HPDE6-E6E7 (cell line): ENCODE measurements around the gene CACNB3.
A peak's percentile ranks its signal among the peaks of the same experiment; 100 is the strongest.

Experiments used
- DNase-seq: peaks from one replicate; pipeline ENCODE4 v3.0.0; 2011; ENCODE audit warnings: missing footprints; ENCODE audit errors: extremely low spot score

Gene CACNB3

DNA sequence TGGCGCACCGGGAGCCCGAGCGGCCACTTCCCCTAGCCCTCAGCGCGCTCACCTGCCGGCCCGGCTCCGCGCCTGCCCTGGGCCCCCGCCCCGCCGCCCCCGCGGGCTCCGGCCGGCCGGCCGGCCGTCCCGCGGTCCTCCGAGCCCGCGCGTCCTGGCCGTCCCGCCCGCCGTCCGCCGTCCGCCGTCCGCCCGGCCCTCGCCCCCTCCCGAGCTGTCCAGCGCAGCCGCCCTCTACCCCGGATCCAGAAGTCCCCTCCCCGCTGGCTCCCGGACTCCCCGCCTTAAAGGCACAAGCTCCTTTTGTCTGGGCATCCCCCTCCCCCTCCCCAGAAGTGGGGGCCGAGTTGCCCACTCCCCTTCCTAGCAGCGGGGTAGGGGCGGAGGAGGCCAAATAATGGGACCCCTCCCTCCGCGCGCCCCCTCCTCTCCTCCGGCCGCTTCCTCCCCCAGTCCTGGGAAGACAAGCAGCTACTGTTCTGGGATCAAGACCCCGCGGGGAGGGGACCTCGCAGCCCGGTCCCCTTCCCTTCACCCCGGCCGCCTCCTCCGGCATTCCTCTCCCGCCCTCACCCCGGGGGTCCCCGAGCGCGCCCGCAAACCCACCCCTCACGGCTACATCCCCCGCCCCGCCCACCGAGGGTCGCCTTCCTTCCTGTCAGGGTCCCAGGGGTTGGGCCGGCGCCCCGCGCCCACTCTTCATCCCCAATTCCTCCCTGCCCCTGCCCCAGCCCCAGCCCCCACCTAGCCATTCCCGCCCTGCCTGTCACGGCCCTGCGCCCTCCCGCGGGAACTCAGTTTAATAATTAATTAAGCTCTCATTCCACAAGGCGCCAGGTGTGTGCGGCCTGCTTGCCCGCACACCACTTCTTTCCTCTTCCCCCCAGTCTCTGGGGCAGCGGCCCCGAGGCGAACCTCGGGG, 29.2 kb upstream of the CACNB3 start, which contains the start of gene ADCY6:
TSS of gene ADCY6 (minus strand) at position 236 of the 922 bp plus-strand sequence. CDS start 5,655 bp downstream, outside the sequence.
- no peak for DNase-seq

DNA sequence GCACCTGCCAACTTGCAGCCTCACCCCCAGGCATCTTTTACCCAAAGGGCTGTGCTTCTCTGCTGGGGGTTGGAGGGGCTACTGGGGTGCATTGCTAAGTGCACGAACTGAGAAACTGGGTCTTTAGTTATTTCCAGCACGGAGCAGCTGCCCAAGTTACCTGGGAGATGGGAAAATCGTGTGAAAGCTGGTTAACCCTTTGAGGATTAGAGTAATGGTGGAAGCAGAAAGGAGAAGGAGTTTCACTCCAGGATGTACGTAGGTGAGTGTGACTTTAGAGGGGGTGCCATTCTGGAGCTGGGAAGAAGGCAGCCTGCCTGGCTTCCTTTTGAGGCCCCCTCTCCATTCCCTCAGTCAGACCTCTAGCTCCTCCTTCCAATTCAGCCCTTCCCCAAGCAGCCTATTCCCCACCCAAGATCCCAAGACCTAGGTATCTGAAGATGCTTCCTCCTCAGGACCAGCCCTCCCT, 28.4 kb upstream of the CACNB3 start:
- DNase-seq = no peak

DNA sequence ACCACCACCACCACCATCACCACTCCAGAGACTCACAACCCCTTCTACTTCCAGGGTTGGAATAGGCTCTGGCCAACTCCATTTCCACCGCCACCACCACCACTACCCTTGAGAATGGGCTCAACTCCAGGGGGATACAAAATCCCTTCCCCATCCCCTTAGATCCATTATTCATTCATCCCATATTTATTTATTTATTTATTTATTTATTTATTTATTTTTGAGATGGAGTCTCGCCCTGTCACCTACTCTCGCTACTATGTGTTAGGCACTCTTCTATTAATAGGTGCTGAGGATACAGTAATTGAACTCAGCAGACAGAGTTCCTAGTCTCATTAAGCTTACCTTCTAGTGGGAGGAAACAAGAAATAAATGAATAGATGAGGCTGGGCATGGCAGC, 24.6 kb upstream of the CACNB3 start:
- no peak for DNase-seq

DNA sequence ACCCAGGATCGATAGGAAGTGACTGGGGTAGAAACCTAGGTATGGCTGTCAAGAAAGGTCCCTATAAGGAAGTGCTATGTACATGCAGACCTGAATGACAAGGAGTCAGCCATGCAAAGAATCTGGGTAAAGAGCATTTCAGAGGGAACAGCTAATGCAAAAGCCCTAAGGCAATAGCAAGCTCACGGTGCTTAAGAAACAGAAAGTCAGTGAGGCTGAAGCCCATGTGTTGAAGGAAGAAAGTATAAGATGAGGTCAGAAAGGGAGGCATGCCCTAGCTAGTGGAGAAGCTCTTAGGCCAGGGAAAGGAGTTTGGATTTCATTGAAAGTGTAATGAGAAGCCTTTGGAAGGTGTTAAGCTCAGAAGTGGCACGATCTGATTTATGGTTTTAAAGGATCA, 23.4 kb upstream of the CACNB3 start:
- DNase-seq = peak; percentile 86

DNA sequence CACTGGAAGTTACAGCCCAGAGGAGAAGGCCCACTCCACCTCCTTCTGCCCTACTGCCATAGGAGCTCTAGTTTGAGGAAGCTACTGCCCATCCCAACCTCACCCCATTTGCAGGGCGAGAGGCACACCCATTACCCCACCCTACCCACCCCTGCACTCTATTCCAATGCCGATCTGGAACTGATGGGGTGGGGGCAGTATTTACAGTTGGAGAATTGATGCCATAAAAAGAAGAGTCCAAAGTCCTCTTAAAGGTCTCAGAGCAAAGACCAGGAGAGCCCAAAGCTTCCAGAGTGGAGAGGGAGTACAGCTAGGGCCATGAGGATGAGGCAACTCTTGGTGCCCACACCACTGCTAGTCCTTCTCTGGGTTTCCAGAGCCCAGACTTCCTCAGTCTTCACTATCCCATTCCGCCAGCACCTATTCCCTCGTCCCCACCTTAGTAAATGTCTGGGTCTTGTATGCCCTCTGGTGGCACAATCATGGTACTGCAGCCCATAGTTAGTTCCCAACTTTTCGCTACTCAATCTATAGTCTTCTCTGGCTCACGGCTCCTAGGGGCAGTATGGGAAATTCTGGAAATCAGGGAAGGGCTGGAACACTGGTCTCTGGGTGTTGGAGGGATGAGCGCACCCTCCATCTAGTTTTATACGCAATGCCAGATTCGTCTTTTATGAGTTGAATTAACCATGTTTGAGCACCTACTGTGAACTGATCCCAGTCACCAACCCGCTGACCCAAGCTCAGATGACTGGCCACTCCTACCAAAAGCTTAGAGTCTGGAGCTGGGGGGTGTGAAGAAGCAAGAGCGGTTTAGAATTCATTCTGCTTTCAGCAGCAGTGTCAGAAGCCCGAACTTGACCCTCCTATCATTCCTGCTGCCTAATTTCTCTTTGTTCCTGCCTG, 22.5 kb upstream of the CACNB3 start:
- peak; percentile 77 for DNase-seq

DNA sequence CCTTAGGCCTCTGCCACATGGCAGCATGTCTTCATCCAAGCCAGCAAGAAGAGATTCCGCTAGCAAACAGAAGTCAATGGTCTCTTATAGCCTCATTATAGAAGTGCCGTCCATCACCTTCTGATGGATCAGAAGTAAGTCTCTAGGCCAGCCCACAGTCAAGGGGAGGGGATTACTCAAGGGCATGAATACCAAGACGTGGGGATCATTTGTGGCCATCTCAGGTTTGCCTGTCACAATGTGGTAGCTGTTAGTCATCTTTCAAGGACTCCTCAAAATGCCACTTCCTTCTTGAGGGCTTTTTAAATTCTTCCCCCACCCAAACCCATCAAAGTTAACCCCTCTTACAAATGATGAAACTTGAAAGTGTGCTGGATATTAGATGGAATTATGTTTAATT, 21.3 kb upstream of the CACNB3 start:
- DNase-seq = no peak

DNA sequence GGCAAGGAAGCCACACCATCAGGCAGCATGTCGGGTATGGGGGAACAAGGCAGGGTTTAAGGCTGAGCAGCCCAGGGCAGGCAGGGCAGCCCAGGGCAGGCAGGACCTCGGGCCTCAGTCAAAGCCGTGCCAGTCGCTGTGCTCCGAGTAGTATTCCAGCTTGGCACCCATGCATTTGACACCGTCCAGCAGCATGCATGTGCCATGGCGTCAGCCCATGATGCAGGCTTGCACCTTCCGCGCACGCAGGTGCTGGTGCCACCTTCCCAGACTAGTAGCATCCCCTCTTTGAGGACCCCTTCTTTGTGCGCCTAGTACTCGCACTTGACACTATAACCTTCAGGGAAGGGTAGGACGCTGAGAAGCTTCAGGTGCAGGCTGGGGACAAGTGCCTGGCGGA, 17.8 kb upstream of the CACNB3 start:
- DNase-seq = no peak

DNA sequence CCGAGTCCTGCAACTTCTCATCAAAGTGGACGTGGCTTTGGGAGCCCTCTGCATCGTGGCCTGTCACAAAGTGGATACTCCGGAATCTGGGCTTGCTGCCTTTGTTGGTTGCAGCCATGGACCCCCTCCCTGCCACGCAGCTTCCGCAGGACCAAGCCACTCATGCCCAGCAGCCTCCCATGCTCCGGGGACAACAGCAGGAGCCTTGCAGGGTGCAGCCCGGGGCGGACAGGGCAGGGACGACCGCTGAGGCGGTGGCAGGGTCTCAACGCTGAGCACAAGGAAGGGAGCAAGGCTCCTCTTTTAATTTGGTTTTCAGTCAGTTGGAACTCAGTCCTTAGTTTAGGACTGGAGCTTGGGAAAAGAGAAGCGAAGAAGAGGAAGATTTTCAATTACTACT, 17.3 kb upstream of the CACNB3 start:
- DNase-seq = no peak

DNA sequence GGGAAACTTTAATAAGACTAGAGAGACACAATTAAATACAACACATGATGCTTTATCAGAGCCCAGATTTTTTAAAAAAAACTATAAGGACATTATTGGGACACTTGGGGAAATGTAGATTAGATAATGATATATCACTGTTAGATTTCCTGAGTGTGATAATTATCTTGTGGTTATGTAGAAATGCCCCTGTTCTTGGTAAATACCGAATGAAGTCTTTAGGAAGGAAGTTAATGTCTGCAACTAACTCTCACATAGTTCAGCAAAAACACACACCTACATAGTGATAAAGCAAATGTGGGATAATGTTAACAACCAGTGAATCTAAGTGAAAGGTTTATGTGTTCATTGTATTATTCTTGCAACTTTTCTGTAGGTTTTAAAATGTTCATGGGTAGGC, 14.6 kb upstream of the CACNB3 start:
- DNase-seq = no peak

DNA sequence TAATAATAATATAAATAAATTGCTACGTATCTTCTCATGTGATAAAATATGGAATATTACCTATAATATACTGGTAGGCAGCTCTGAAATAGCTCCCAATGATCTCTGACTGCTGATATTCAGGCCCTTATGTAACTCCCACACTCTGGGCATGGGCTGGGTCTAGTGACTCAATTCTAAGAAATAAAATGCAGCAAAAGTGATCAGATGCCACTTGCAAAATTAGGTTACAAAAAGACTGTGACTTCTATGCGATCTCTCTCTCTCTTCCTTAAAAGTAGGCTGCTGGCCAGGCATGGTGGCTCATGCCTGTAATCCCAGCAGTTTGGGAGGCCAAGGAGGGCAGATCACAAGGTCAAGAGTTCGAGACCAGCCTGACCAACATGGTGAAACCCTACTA, 10.3 kb upstream of the CACNB3 start:
- no peak for DNase-seq

DNA sequence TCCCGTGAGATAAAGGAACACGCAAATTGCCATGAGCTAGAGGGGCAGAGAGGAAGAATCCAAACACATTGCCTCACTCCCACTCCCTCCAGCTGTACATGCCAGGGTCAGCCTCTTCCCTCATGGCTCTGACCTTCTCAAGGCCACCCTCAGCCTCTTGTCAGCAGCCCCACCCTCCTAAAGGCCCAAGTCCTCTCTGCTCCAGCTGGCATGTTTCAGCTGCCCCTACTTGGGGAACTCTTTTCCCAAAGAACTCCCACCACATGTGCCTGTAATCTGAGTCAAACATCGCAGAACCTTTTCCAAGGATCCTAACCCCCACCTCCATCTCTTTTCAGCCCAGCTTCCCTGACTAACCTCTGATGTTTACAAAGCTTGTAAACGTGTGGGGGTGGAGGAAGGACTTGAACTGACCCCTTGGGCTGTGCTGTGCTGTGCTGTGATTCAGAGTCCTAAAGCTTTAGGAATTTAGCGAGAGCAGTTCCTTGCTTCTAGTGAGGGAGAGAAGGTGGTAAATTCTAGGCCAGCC, 7.3 kb upstream of the CACNB3 start:
- DNase-seq = no peak

DNA sequence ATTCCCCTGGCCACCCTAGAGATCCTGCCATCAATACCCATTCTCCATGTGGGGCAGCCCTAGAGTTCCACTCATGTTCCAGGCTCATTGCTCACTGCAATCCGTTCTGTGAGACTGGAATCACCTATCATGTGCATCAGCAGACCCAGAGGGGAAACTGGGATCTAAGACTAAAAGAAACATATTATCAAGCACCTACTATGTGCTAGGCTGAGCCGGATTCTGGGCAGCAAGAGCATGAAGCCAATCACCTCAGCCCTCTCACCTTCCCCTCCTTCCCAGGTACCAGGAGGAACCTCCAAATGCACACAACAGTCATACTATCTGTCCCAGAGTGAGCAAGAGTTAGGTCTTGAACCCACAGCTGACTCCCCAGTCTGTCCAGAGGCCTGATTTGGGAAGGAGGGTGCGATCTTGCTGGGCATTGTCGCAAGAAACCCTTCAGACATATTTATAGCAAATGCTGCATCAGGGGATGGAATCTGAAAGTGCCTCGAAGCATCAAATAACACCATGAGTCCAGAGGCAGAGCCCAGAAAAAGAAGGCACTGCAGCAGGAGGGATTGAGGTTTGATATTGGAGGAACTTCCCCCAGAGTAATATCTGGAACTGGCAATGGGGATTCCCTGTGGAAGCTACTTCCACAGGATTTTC, 6.7 kb upstream of the CACNB3 start:
- DNase-seq = no peak

DNA sequence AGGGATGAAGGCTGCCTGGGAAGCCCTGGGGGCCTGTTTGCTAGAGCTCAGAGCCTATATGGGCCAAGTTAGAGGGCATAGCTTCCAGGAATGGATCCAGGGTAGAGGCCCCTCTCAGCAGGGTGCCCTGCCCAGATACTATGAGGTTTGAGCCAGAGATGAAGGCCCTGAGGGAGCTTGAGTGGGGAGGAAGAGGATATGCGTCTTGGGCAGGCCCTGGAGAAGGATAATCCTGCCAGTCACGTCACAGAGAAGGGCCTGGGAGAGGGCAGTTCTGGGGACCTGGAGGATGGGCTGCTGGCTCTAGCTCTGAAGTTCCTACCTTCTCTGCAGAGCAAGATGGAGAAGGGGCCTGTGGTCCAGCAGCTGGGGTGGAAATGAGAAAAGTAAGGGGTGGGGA, 5.9 kb upstream of the CACNB3 start:
- DNase-seq = no peak

DNA sequence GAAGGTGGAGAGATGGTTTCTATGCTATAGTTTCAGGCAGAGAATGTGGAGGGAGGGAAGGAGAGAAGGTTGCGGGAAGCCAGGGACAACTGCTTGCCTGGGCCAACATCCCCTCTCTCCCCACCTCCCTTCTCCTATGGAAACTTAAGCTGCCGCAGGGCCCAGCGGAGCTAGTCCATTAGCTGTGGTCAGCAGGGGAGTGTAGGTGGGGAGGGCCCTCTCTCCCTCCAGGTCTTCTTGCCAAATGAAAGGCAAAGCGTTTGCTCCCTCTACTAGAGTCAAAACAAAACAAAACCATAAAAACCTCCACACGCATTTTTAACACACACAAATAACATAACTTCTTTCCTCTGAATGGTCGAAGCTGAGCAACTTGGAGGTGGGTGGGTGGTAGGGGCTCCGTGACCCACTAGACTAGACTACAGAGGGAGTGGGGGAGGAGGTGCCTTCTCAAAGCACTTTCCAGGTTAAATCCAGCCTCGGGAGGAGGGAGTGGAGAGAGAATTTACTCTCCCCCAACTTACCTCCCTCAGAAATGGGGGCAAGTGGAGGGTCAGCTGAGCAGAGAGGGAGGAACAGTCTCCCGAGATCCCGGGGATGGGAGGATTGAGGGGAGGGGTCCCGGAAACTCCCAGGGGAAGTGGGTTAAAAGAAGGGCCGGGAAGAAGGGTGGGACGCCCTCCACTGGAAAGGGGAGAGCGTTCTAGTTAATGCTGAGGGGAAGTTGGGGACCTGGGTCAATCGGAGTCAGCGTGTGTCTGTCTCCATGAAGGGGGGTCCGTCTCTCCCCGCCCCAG, 4.6 kb upstream of the CACNB3 start:
- DNase-seq = no peak

DNA sequence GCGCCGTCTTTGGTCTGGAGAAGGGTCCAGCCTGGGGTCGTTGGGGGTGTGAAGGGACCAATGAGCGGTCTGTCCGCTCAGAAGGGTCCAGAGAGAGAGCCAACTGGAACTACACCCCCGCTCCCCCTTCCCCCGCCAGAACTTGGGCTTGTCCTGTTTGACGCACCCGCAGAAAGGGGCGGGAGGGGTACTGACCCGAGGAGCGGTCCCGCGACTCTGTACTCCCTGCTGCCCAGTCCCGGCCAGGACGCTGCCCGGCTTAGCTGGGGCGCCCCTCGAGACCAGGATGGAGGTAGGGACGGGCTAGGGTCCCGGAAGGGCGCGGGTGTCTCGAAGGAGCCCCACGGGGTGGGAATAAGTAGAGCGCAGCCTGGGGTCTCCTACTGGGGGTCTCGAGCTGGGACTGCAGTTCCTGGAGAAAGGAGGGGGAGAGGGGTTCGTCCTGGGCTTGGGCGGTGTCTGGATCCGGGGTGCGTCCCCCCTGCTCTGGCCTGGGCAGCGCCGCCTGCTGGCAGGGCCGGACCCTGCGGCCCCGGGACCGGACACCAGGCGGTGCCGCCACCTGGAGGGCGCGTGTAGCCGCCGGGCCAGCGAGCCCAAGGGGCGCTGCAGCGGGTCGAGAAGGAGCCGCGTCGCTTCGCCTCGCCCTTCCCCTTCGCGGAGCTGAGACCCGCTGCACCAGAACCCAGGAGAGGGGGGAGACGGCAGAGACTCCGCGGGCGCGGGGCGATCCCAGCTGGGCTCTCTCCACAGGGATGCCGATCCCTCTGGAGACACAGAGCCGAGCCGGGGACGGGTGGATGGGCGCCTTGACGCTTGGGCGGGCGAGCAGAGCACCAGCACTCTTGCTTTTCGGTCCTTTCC, 3.8 kb upstream of the CACNB3 start:
- DNase-seq = peak; percentile 78

DNA sequence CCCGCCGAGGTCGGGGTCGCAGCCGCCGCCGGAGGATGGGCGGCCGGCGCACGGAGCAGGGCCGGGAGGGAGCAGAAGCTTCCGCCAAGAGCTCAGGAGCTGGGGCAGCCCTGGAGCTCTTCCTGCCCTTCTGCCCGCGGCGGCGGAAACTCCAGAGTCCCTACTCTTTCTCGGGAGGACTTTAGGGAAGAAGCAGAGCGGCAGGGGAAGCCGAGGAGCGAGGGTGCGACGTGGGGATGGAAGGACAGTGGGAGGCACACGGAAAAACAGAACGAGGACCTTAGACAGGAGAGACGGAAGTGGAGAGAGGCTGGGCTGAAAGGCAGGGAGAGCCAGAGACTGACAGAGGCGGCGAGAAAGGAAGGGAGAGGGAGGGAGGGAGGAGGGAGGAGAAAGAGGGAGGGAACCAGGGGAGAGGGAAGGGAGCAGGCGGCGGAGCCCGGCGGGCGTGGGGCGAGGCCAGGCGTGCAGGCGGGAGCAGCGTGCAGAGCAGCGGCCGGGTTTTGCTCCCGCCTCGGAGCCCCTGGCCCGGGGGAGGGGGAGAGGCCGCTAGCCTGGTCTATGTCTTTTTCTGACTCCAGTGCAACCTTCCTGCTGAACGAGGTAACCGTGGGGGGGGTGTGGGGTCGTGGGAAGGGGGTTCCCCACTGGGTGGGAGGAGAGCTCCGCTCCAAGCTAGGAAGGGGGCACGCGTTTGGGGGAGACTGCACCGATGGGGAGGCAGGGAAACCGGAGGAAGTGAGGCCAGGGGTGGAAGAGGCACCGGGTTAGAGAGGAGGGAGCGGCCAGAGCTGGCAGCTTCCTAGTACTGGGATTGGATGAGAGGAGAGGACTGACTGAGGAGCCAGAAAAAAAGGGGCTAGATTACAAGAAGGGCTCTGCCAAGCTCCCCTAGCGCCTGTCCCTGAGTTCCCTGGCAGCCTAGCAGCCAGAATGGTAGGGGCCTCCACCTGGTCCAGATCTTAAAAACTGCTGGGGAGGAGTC, 2.9 kb upstream of the CACNB3 start:
- peak; percentile 74 for DNase-seq

DNA sequence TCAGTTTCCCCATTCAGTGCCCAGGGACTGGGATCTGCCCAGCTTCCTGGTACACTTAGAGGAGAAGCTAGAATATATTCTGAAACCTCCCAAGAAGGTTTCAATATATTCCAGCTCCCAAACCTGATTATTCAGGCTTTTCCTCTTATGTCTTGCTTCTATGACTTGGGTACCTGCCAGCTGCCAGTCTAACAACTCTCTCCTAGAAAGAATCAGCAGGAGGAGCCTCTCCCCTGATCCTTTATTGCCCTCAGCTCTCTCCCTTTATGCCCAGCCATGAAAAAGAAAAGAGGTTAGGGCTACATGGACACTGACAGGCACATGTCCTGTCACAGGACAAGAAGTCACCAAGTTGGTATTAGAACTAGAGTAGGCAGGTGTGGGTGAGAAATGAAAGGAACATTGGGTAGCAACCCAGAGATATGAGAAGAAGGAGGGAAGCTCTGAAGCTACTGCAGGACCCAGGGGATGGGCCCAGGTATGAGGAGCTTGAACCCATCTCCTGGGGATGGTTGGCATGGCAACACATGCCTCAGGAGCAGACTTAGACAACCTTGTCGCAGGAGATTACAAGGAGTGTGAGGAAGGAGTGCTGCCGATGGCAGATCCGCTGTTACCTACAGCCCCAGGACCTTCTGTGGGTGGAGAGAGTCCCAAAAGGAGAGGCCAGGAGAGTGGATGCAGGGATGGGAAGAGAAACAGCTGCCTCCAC, 2.0 kb upstream of the CACNB3 start:
- no peak for DNase-seq
